GM23338 (cell line): Measurements from ENCODE around the gene IGSF8. TPM values are rescaled to one million over a fixed set of nuclear protein-coding genes. Genes with fewer than 3 reads are reported as not detected.
A peak's percentile ranks its signal among the peaks of the same experiment; 100 is the strongest.

Experiments used
- ATAC-seq: fragments of 200-7000 bp; cut with Tn5 transposase; 3 replicates; pipeline ENCODE4 v1.9.1; 2020
- DNase-seq: peaks from one replicate; pipeline ENCODE4 v3.0.0-alpha.2; 2015; ENCODE audit warnings: low spot score
- H2AFZ ChIP-seq: fragments of 200-600 bp; sonication (generic); 2 replicates; pipeline ENCODE4 v1.8.0; 2016; ENCODE audit warnings: antibody characterized with exemption, mild to moderate bottlenecking, moderate library complexity
- H3F3A ChIP-seq: fragments of 200-600 bp; sonication (generic); replicated peaks from 2 replicates; pipeline ENCODE4 v1.8.0; 2017; ENCODE audit warnings: antibody characterized with exemption, mixed run types, low read depth
- H3K27ac ChIP-seq: fragments of 200-600 bp; sonication (generic); 2 replicates; pipeline ENCODE4 v1.6.1; 2016; ENCODE audit warnings: low read depth
- H3K27me3 ChIP-seq: fragments of 200-600 bp; sonication (generic); 2 replicates; pipeline ENCODE4 v1.8.0; 2016; ENCODE audit warnings: mild to moderate bottlenecking, mixed run types, moderate library complexity; ENCODE audit not compliant: insufficient read depth
- H3K36me3 ChIP-seq: fragments of 200-600 bp; sonication (generic); 2 replicates; pipeline ENCODE4 v1.8.0; 2016; ENCODE audit warnings: mild to moderate bottlenecking; ENCODE audit not compliant: insufficient read depth
- H3K4me1 ChIP-seq: fragments of 200-600 bp; sonication (generic); 2 replicates; pipeline ENCODE4 v1.8.0; 2016; ENCODE audit warnings: mild to moderate bottlenecking, moderate library complexity; ENCODE audit not compliant: insufficient read depth
- H3K4me2 ChIP-seq: fragments of 200-600 bp; sonication (generic); 2 replicates; pipeline ENCODE4 v1.7.1; 2017; ENCODE audit warnings: mixed run types
- H3K4me3 ChIP-seq: fragments of 200-600 bp; sonication (generic); 2 replicates; pipeline ENCODE4 v1.6.1; 2016; ENCODE audit warnings: mixed run types
- H3K79me2 ChIP-seq: fragments of 200-600 bp; sonication (generic); replicated peaks from 2 replicates; pipeline ENCODE4 v1.8.0; 2017; ENCODE audit warnings: mild to moderate bottlenecking; ENCODE audit not compliant: insufficient read depth
- H3K9me2 ChIP-seq: fragments of 200-600 bp; sonication (generic); 2 replicates; pipeline ENCODE4 v1.8.0; 2017; ENCODE audit not compliant: insufficient read depth
- H4K20me1 ChIP-seq: fragments of 200-600 bp; sonication (generic); replicated peaks from 2 replicates; pipeline ENCODE4 v1.8.0; 2017; ENCODE audit warnings: mild to moderate bottlenecking; ENCODE audit not compliant: insufficient read depth
- H3K27ac Mint-ChIP-seq: 2 replicates; pipeline ENCODE4 v1.8.0; 2020; ENCODE audit warnings: inconsistent platforms, mild to moderate bottlenecking, moderate library complexity, mixed read lengths
- H3K27me3 Mint-ChIP-seq: 3 replicates; pipeline ENCODE4 v1.8.0; 2022; ENCODE audit warnings: low read depth, mild to moderate bottlenecking, moderate library complexity, mixed read lengths, inconsistent platforms; ENCODE audit not compliant: insufficient read depth, poor library complexity
- H3K36me3 Mint-ChIP-seq: 3 replicates; pipeline ENCODE4 v1.8.0; 2021; ENCODE audit warnings: low read depth, mild to moderate bottlenecking, inconsistent platforms, moderate library complexity, mixed read lengths
- H3K4me1 Mint-ChIP-seq: 3 replicates; pipeline ENCODE4 v1.8.0; 2020; ENCODE audit warnings: mild to moderate bottlenecking, inconsistent platforms, mixed read lengths
- H3K4me3 Mint-ChIP-seq: 3 replicates; pipeline ENCODE4 v1.8.0; 2021; ENCODE audit warnings: moderate library complexity, mild to moderate bottlenecking, inconsistent platforms, mixed read lengths
- H3K9me3 Mint-ChIP-seq: 3 replicates; pipeline ENCODE4 v1.8.0; 2020; ENCODE audit warnings: moderate library complexity, mild to moderate bottlenecking, inconsistent platforms, mixed read lengths
- CREB1 ChIP-seq: fragments of 250-450 bp; sonication (Bioruptor Pico); IDR thresholded peaks from 2 replicates; pipeline ENCODE4 v1.5.0; 2020; ENCODE audit warnings: low read depth, mild to moderate bottlenecking, moderate library complexity
- CTCF ChIP-seq, 2 experiments: fragments of 200-600 bp in 1 of 2; sonication (generic) in 1 of 2; conservative IDR thresholded peaks; 2 replicates each; pipeline versions ENCODE4 v1.5.1 to v1.6.1; 2016 to 2017; ENCODE audit warnings: antibody characterized with exemption in 2 of 2, low read depth in 2 of 2, mild to moderate bottlenecking in 2 of 2, moderate library complexity in 1 of 2
- EZH2 ChIP-seq: fragments of 200-600 bp; sonication (generic); IDR thresholded peaks from one replicate; pipeline ENCODE4 v1.8.0; 2017; ENCODE audit warnings: antibody characterized with exemption, mild to moderate bottlenecking, low read depth; ENCODE audit not compliant: unreplicated experiment
- EZH2phosphoT487 ChIP-seq: fragments of 200-600 bp; sonication (generic); IDR thresholded peaks from one replicate; pipeline ENCODE4 v1.8.1; 2018; ENCODE audit warnings: antibody characterized with exemption; ENCODE audit not compliant: unreplicated experiment
- JUNB ChIP-seq: IDR thresholded peaks from one replicate; pipeline ENCODE4 v1.6.1; 2016; ENCODE audit warnings: antibody characterized with exemption; ENCODE audit not compliant: unreplicated experiment
- NANOG ChIP-seq: IDR thresholded peaks from 2 replicates; pipeline ENCODE4 v1.6.1; 2016; ENCODE audit warnings: antibody characterized with exemption, borderline replicate concordance
- POLR2AphosphoS5 ChIP-seq: IDR thresholded peaks from 2 replicates; pipeline ENCODE4 v1.6.1; 2016; ENCODE audit warnings: antibody characterized with exemption, low read depth
- STAT1 ChIP-seq: IDR thresholded peaks from one replicate; pipeline ENCODE4 v1.6.1; 2016; ENCODE audit warnings: antibody characterized with exemption; ENCODE audit not compliant: unreplicated experiment
- ZNF114 ChIP-seq: fragments of 250-450 bp; sonication (Bioruptor Pico); IDR thresholded peaks from 2 replicates; pipeline ENCODE4 v1.5.0; 2020; ENCODE audit warnings: mild to moderate bottlenecking, moderate library complexity
- ZNF331 ChIP-seq: fragments of 250-450 bp; sonication (Bioruptor Pico); IDR thresholded peaks from 2 replicates; pipeline ENCODE4 v1.5.0; 2020; ENCODE audit warnings: low read depth, mild to moderate bottlenecking, moderate library complexity
- polyA plus RNA-seq: library from polyadenylated mRNA; unstranded; fragments of >200 nt; fragmentation: Nextera tagmentation; extraction: Ambion mirVana; gene quantifications from 2 replicates; pipeline ENCODE4 v1.2.1, GENCODE V29; 2016
- total RNA-seq: library from RNA; depleted of rRNA; stranded (reverse); fragments of >200 nt; shearing (Covaris generic); gene quantifications from 2 replicates; pipeline ENCODE4 v1.2.3, GENCODE V29; 2014
- TF ChIP-seq, protein P1 (sequence below): IDR thresholded peaks from 2 replicates; pipeline ENCODE4 v1.6.1; 2016; ENCODE audit warnings: antibody characterized with exemption
- TF ChIP-seq, protein P2 (sequence below): IDR thresholded peaks from one replicate; pipeline ENCODE4 v1.6.1; 2018; ENCODE audit warnings: antibody characterized with exemption; ENCODE audit not compliant: unreplicated experiment

IGSF8 gene
- total and polyA plus RNA-seq, 2 experiments from 2014 or later: 38.4 to 120 TPM

DNA sequence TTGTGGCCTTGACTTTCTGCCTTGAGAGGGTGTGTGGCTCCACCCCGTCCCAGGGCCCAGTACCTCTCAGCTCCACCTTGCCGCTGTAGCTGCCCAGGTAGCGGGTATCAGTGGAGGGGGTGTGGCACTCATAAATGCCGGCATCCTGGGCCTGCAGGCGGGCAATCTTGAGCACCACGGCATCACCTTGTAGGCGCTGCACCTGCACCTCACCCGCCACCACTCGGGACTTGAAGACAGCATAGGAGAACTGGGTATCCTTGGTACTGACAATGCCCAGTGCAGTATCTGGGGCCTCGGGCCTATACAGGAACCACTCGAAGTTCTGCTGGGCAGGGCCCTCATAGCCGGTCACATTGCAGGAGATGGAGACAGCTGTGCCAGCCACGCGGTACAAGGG, 3.6 kb downstream of the IGSF8 start:
- Histone ChIP-seq H2AFZ (no peak overlapping the region), H3K4me2 (peak overlapping the region; percentile 98; the same call in 1 of the 2 replicates), H3K4me1 (peaks cover 39% of the 10 kb centered on the region), H3K36me3 (peaks cover 7% of the 10 kb centered on the region), H3K9me2 (no peaks in the 10 kb centered on the region), H3K27ac (no peak overlapping the region), H3K79me2 (peaks cover 37% of the 10 kb centered on the region), H4K20me1 (no peaks in the 10 kb centered on the region; the same call in 1 of the 2 replicates), H3F3A (peaks cover 3% of the 10 kb centered on the region; the same call in 1 of the 2 replicates), H3K4me3 (no peak overlapping the region), H3K27me3 (no peaks in the 10 kb centered on the region)
- H3K4me1 Mint-ChIP-seq: peaks cover 45% of the 10 kb centered on the region
- H3K9me3 Mint-ChIP-seq: no peaks in the 10 kb centered on the region; the same call in 2 of the 3 replicates
- no peak overlapping the region for H3K27ac Mint-ChIP-seq
- ATAC-seq (no peak), DNase-seq (no peak)
- H3K4me3 Mint-ChIP-seq: no peak overlapping the region
- TF ChIP-seq ZNF331 (CRISPR knock-in tag) (no peak), NANOG (no peak), POLR2AphosphoS5 (no peak), EZH2phosphoT487 (no peak), CREB1 (CRISPR knock-in tag) (no peak), CTCF (conservative IDR thresholded peaks at IDR 0.05; ENCODE audit: low read depth in 2 of 2) (no peak), STAT1 (no peak)
- TF ChIP-seq, protein P1, sequence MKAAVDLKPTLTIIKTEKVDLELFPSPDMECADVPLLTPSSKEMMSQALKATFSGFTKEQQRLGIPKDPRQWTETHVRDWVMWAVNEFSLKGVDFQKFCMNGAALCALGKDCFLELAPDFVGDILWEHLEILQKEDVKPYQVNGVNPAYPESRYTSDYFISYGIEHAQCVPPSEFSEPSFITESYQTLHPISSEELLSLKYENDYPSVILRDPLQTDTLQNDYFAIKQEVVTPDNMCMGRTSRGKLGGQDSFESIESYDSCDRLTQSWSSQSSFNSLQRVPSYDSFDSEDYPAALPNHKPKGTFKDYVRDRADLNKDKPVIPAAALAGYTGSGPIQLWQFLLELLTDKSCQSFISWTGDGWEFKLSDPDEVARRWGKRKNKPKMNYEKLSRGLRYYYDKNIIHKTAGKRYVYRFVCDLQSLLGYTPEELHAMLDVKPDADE: no peak
- TF ChIP-seq, protein P2, sequence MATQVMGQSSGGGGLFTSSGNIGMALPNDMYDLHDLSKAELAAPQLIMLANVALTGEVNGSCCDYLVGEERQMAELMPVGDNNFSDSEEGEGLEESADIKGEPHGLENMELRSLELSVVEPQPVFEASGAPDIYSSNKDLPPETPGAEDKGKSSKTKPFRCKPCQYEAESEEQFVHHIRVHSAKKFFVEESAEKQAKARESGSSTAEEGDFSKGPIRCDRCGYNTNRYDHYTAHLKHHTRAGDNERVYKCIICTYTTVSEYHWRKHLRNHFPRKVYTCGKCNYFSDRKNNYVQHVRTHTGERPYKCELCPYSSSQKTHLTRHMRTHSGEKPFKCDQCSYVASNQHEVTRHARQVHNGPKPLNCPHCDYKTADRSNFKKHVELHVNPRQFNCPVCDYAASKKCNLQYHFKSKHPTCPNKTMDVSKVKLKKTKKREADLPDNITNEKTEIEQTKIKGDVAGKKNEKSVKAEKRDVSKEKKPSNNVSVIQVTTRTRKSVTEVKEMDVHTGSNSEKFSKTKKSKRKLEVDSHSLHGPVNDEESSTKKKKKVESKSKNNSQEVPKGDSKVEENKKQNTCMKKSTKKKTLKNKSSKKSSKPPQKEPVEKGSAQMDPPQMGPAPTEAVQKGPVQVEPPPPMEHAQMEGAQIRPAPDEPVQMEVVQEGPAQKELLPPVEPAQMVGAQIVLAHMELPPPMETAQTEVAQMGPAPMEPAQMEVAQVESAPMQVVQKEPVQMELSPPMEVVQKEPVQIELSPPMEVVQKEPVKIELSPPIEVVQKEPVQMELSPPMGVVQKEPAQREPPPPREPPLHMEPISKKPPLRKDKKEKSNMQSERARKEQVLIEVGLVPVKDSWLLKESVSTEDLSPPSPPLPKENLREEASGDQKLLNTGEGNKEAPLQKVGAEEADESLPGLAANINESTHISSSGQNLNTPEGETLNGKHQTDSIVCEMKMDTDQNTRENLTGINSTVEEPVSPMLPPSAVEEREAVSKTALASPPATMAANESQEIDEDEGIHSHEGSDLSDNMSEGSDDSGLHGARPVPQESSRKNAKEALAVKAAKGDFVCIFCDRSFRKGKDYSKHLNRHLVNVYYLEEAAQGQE: no peak
- H3K27me3 Mint-ChIP-seq: peaks cover 7% of the 10 kb centered on the region
- H3K36me3 Mint-ChIP-seq: peaks cover 39% of the 10 kb centered on the region

- no peak overlapping the region for H3K27ac Mint-ChIP-seq
- peaks cover 34% of the 10 kb centered on the region for H3K4me1 ChIP-seq
- peaks cover 41% of the 10 kb centered on the region for H3K4me1 Mint-ChIP-seq
- H3K4me2 ChIP-seq: no peak overlapping the region
- no peak overlapping the region for H3K4me3 ChIP-seq
- ATAC-seq (no peak), DNase-seq (no peak)
- no peaks in the 10 kb centered on the region; the same call in 1 of the 2 replicates for H4K20me1 ChIP-seq
- H3K27me3 Mint-ChIP-seq: peaks cover 7% of the 10 kb centered on the region
- H3K27me3 ChIP-seq: no peaks in the 10 kb centered on the region
- peaks cover 39% of the 10 kb centered on the region for H3K36me3 Mint-ChIP-seq
- no peak overlapping the region for H3K4me3 Mint-ChIP-seq
- H3K9me2 ChIP-seq: no peaks in the 10 kb centered on the region
- H3K79me2 ChIP-seq: peaks cover 37% of the 10 kb centered on the region
- H3K27ac ChIP-seq: no peak overlapping the region
- H3K9me3 Mint-ChIP-seq: no peaks in the 10 kb centered on the region; the same call in 2 of the 3 replicates
- H3F3A ChIP-seq: peaks cover 2% of the 10 kb centered on the region; the same call in 1 of the 2 replicates
- peaks cover 7% of the 10 kb centered on the region for H3K36me3 ChIP-seq
- H2AFZ ChIP-seq: no peak overlapping the region
- no peak for TF ChIP-seq ZNF114
- no peak for TF ChIP-seq NANOG
- TF ChIP-seq, protein P1: no peak
- TF ChIP-seq JUNB: no peak
- TF ChIP-seq CTCF (conservative IDR thresholded peaks at IDR 0.05; ENCODE audit: low read depth in 2 of 2): no peak
- no peak for TF ChIP-seq EZH2
- TF ChIP-seq STAT1: no peak
- TF ChIP-seq POLR2AphosphoS5: no peak
These were observed 4.2 kb downstream of the IGSF8 start for GRCh38 chr1:160094291-160094625.
